Coronary artery (tissue), 2 donors: ENCODE data around the gene RPS17.

ENCODE experiments used
- DNase-seq: peaks from one replicate; pipeline ENCODE4 v3.0.0-alpha.2; 2017; ENCODE audit warnings: low spot score
- H3K27ac ChIP-seq, 2 donors: fragments of 200-600 bp; sonication (generic); one replicate each; pipeline ENCODE4 v1.5.1; 2016 to 2019
- H3K4me3 ChIP-seq: fragments of 200-600 bp; sonication (generic); 2 replicates; pipeline ENCODE4 v1.5.1; 2016; ENCODE audit warnings: mild to moderate bottlenecking, moderate library complexity
- CTCF ChIP-seq: fragments of 200-600 bp; sonication (generic); IDR thresholded peaks from one replicate; pipeline ENCODE4 v1.5.1; 2019; ENCODE audit warnings: antibody characterized with exemption

Gene RPS17

GRCh38 chr15:82549199-82549665 lies 9.0 kb upstream of the RPS17 start:
- TF ChIP-seq CTCF: no peak
- DNase-seq: peak; percentile 52
- Histone ChIP-seq H3K27ac (no peak overlapping the region), H3K4me3 (no peak overlapping the region)

- peak; percentile 55 for DNase-seq
- Histone ChIP-seq H3K4me3 (no peak overlapping the region), H3K27ac (no peak overlapping the region)
- TF ChIP-seq CTCF: no peak
These were observed 8.4 kb upstream of the RPS17 start for GRCh38 chr15:82548700-82549099.

GRCh38 chr15:82545478-82545877 lies 5.2 kb upstream of the RPS17 start:
- no peak overlapping the region for H3K4me3 ChIP-seq
- H3K27ac ChIP-seq: no peak overlapping the region
- peak; percentile 21 for DNase-seq
- TF ChIP-seq CTCF: no peak

GRCh38 chr15:82545002-82545401 lies 4.7 kb upstream of the RPS17 start:
- Histone ChIP-seq H3K4me3 (no peak overlapping the region), H3K27ac (no peak overlapping the region)
- no peak for TF ChIP-seq CTCF
- no peak for DNase-seq

- Histone ChIP-seq H3K4me3 (no peak overlapping the region), H3K27ac (no peak overlapping the region)
- peak; percentile 62 for DNase-seq
- no peak for TF ChIP-seq CTCF
These were observed 4.2 kb upstream of the RPS17 start for GRCh38 chr15:82544431-82544830.

GRCh38 chr15:82543160-82543559 lies 2.9 kb upstream of the RPS17 start:
- H3K27ac ChIP-seq: no peak overlapping the region
- no peak overlapping the region for H3K4me3 ChIP-seq
- DNase-seq: peak; percentile 29
- TF ChIP-seq CTCF: no peak

- no peak for DNase-seq
- peak overlapping the region; percentile 93 to 95 for H3K27ac ChIP-seq
- H3K4me3 ChIP-seq: peak overlapping the region; percentile 85
- TF ChIP-seq CTCF: no peak
These were observed 751 bp upstream of the RPS17 start for GRCh38 chr15:82540984-82541431.
